Stomach (tissue), 9 donors: ENCODE results near the gene ADI1. TPM values are rescaled to one million over a fixed set of nuclear protein-coding genes. Genes with fewer than 3 reads are reported as not detected.

Source experiments
- DNase-seq, 2 donors: peaks; one replicate each; pipeline versions ENCODE4 v3.0.0 to v3.0.0-alpha.2; 2013 to 2019
- H3K27ac ChIP-seq, 5 donors: fragments of 200-600 bp in 4 of 5; sonication (generic) in 4 of 5; one replicate each; pipeline ENCODE4 v1.5.1; 2013 to 2019; ENCODE audit warnings: mild to moderate bottlenecking in 1 of 5, moderate library complexity in 1 of 5
- H3K27me3 ChIP-seq, 3 donors: fragments of 200-600 bp; sonication (generic); one replicate each; pipeline ENCODE4 v1.5.1; 2017 to 2019; ENCODE audit warnings: mixed run types in 1 of 3
- H3K36me3 ChIP-seq, 4 donors: fragments of 200-600 bp; sonication (generic); 1 replicate in 3 of 4; 2 replicates in 1 of 4; pipeline ENCODE4 v1.5.1; 2016 to 2019
- H3K4me1 ChIP-seq, 4 donors: fragments of 200-600 bp; sonication (generic); one replicate each; pipeline ENCODE4 v1.5.1; 2016 to 2019
- H3K4me3 ChIP-seq, 4 donors: fragments of 200-600 bp; sonication (generic) in 3 of 4; one replicate each; pipeline ENCODE4 v1.5.1; 2016 to 2019; ENCODE audit warnings: mild to moderate bottlenecking in 1 of 4
- H3K9me3 ChIP-seq, 4 donors: fragments of 200-600 bp; sonication (generic); one replicate each; pipeline ENCODE4 v1.5.1; 2016 to 2019
- CTCF ChIP-seq, 7 experiments: fragments of 450-650 bp in 4 of 7; fragments of 200-600 bp in 3 of 7; sonication (generic) in 3 of 7; IDR thresholded peaks; one replicate each; pipeline ENCODE4 v1.5.1; 2016 to 2019; ENCODE audit warnings: antibody characterized with exemption in 7 of 7, control low read depth in 2 of 7, mild to moderate bottlenecking in 1 of 7
- EP300 ChIP-seq: sonication (generic); formaldehyde crosslinking; IDR thresholded peaks from one replicate; pipeline ENCODE4 v1.6.1; 2017; ENCODE audit warnings: antibody characterized with exemption
- POLR2A ChIP-seq, 4 donors: fragments of 450-650 bp; IDR thresholded peaks; one replicate each; pipeline ENCODE4 v1.6.1; 2016; ENCODE audit warnings: antibody characterized with exemption in 4 of 4, control low read depth in 2 of 4, mild to moderate bottlenecking in 1 of 4, moderate library complexity in 1 of 4
- POLR2AphosphoS5 ChIP-seq, 3 donors: sonication (generic); formaldehyde crosslinking; IDR thresholded peaks; one replicate each; pipeline ENCODE4 v1.6.1; 2016; ENCODE audit warnings: antibody characterized with exemption in 3 of 3
- WGBS, 5 donors: extraction: QIAGEN DNeasy Blood & Tissue Kit in 3 of 5; methylation state at CpG; one replicate each; pipeline versions ENCODE4 v1.1.5 to v1.1.7; 2013 to 2018; 5-methylcytosine and 5-hydroxymethylcytosine counted together
- intact Hi-C: fragments of 100-400 bp; cut with DNase I; formaldehyde crosslinking; loops from one replicate; pipeline ENCODE4 v1.15.1; 2023; ENCODE audit warnings: low total_unique reads
- polyA plus RNA-seq, 3 donors: library from polyadenylated mRNA; stranded (reverse); fragments of 200-250 nt; gene quantifications; one replicate each; pipeline ENCODE4 v1.2.3, GENCODE V29; 2013
- total RNA-seq, 5 donors: library from RNA; depleted of rRNA; stranded (reverse); fragments of >200 nt; gene quantifications; one replicate each; pipeline versions ENCODE4 v1.1.0 to v1.2.3, GENCODE V29; 2014 to 2016
- donor health status: healthy with polysubstance abuse.
- donor health status: Bipolar disorder and iron deficiency.
- donor health status: healthy.

Gene ADI1
- total and polyA plus RNA-seq, 8 donors = 25.1 to 124 (median 67.5) TPM

- Histone ChIP-seq H3K4me1 (no peaks in the 10 kb centered on the region), H3K4me3 (no peak overlapping the region), H3K36me3 (peaks cover 13 to 84% (median 73%) of the 10 kb centered on the region in 4 donors), H3K27me3 (no peaks in the 10 kb centered on the region), H3K9me3 (no peaks in the 10 kb centered on the region), H3K27ac (peak overlapping the region in 3 of 5 donors; percentile 28 to 51 (median 42))
- DNase-seq = peak; percentile 78 to 86
- intact Hi-C loops = no loop called here
- WGBS, 5 donors = 32 to 42% (median 38%) methylated on average over 7 of the region's 7 CpGs
- TF ChIP-seq POLR2AphosphoS5 (IDR thresholded peaks at IDR 0.05) (no peak), POLR2A (IDR thresholded peaks at IDR 0.05) (no peak), EP300 (no peak)
These were observed 38.9 kb downstream of the ADI1 start for GRCh38 chr2:3480352-3481010.

- 84 to 89% (median 86%) methylated on average over 29 to 31 of the region's 31 CpGs for WGBS, 5 donors
- no peaks in the 10 kb centered on the region for H3K4me1 ChIP-seq
- H3K27ac ChIP-seq = peak overlapping the region in 3 of 5 donors; percentile 1 to 51 (median 28)
These were observed 39.7 kb downstream of the ADI1 start for GRCh38 chr2:3479430-3480320.

GRCh38 chr2:3478846-3479385 lies 40.4 kb downstream of the ADI1 start:
- 89 to 95% (median 91%) methylated on average over 12 to 19 of the region's 19 CpGs for WGBS, 5 donors
- DNase-seq = no peak
- Histone ChIP-seq H3K4me3 (no peak overlapping the region), H3K9me3 (no peaks in the 10 kb centered on the region), H3K27me3 (no peaks in the 10 kb centered on the region), H3K27ac (no peak overlapping the region), H3K36me3 (peaks cover 11 to 87% (median 78%) of the 10 kb centered on the region in 4 donors), H3K4me1 (no peaks in the 10 kb centered on the region)
- intact Hi-C loops = no loop called here
- TF ChIP-seq EP300 = no peak
- no peak for TF ChIP-seq POLR2AphosphoS5 (IDR thresholded peaks at IDR 0.05)
- no peak for TF ChIP-seq POLR2A (IDR thresholded peaks at IDR 0.05)
- TF ChIP-seq CTCF (IDR thresholded peaks at IDR 0.05) = no peak

More at GRCh38 chr2:3479430-3480320, 39.7 kb downstream of the ADI1 start:
- Histone ChIP-seq H3K9me3 (no peaks in the 10 kb centered on the region), H3K36me3 (peaks cover 11 to 85% (median 76%) of the 10 kb centered on the region in 4 donors), H3K27me3 (no peaks in the 10 kb centered on the region), H3K4me3 (no peak overlapping the region)
- intact Hi-C loops = no loop called here
- DNase-seq = no peak
- TF ChIP-seq POLR2A (IDR thresholded peaks at IDR 0.05) (no peak), POLR2AphosphoS5 (IDR thresholded peaks at IDR 0.05) (no peak), CTCF (IDR thresholded peaks at IDR 0.05) (no peak), EP300 (no peak)

GRCh38 chr2:3476985-3477327 lies 42.4 kb downstream of the ADI1 start:
- peaks cover 0 to 1% (median 1%) of the 10 kb centered on the region in 4 donors for H3K4me1 ChIP-seq
- TF ChIP-seq EP300 = no peak
- TF ChIP-seq POLR2A (IDR thresholded peaks at IDR 0.05) = no peak
- TF ChIP-seq POLR2AphosphoS5 (IDR thresholded peaks at IDR 0.05) = no peak
- no peak for TF ChIP-seq CTCF (IDR thresholded peaks at IDR 0.05)
- peaks cover 11 to 87% (median 80%) of the 10 kb centered on the region in 4 donors for H3K36me3 ChIP-seq
- no peak for DNase-seq
- no peak overlapping the region for H3K4me3 ChIP-seq
- H3K9me3 ChIP-seq = no peaks in the 10 kb centered on the region
- H3K27me3 ChIP-seq = no peaks in the 10 kb centered on the region
- intact Hi-C loops = no loop called here
- WGBS, 5 donors = 71 to 84% (median 79%) methylated on average over 5 of the region's 5 CpGs
- no peak overlapping the region for H3K27ac ChIP-seq
